ENCODE data around the gene SOX13.

- TF ChIP-seq CTCF (conservative IDR thresholded peaks at IDR 0.05 in 1 of 2, IDR thresholded peaks at IDR 0.05 in 1 of 2; ENCODE audit: extremely low read depth in 1 of 2, insufficient read depth in 1 of 2, low read depth in 1 of 2, low read length in 2 of 2), result no peak
- no peak for TF ChIP-seq EZH2 (IDR thresholded peaks at IDR 0.05; ENCODE audit: borderline replicate concordance, low read length)
These were observed 7.5 kb upstream of the SOX13 start for GRCh38 chr1:204065174-204065985.
